Activated CD4-positive, alpha-beta T cell treated with anti-CD3 and anti-CD28 coated beads, Interleukin-2, amount 50 U/mL, for 16 hours (primary cell): ENCODE measurements around the gene CSNK2B.

Experiments used
- DNase-seq: peaks from one replicate; pipeline ENCODE4 v3.0.0-alpha.2; 2020

The CSNK2B gene

DNA sequence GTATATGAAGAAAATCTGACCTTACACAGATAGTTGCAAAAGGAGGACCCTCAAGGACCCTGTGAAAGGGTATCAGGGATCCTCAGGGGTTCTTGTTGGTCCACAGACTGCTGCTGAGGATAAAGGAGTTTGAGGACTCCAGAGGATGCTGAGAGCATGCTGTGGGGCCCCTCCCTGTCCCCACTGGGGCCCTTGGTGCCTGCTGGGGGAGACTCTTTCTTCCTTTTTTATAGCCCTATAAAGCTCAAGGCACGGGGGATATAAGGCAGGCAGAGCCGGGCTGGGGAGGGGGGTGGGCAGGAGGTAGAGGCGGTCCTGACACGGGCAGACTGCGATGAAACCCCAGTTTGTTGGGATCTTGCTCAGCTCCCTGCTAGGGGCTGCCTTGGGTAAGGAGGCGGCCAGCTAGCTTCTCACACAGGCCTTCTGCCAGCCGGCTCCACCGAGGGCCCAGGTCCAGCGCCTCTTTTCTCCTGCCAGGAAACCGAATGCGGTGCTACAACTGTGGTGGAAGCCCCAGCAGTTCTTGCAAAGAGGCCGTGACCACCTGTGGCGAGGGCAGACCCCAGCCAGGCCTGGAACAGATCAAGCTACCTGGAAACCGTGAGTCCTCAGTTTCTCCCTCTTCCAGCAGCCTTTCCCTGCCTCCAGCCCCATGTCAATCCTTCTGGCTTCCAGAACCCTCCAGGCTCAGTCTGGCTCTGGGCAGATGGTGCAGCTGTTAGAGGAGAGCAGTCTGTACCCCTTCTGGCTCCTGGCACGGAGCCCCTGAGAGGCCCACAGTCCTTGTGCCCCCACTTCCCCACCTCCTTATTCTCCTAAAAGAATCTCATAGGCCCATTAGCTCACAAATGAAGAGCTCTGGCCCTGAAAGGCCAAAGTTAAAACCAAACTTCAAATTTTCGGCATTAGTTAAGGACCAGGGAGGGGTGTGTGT is 49.4 kb downstream of the CSNK2B start, which contains the start of gene LY6G6D:
Gene LY6G6D (plus strand): TSS at position 327 of the 937 bp plus-strand sequence. CDS start 8 bp downstream, at position 335.
- DNase-seq, result no peak

DNA sequence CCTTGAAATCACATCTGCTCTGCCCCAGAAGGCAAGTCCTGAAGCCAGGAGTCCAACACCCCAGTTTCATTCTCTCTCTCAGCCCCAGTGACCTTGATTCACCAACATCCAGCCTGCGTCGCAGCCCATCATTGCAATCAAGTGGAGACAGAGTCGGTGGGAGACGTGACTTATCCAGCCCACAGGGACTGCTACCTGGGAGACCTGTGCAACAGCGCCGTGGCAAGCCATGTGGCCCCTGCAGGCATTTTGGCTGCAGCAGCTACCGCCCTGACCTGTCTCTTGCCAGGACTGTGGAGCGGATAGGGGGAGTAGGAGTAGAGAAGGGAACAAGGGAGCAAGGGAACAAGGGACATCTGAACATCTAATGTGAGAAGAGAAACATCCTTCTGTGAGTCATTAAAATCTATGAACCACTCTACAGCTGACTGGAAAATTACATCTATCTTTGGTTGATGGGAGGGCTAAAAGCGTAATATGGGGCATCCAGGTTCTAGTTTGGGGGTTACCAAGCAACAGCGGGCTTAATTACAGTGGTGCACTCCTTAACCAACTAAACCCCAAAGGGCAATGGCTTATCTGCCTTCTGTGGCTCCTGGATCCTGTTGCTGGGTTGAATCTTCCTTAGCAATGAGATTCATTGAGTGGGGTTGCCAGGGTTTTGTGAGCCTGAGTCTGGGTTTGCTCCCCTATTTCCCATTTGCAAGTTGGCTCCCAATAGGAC is 51.8 kb downstream of the CSNK2B start:
- no peak for DNase-seq

DNA sequence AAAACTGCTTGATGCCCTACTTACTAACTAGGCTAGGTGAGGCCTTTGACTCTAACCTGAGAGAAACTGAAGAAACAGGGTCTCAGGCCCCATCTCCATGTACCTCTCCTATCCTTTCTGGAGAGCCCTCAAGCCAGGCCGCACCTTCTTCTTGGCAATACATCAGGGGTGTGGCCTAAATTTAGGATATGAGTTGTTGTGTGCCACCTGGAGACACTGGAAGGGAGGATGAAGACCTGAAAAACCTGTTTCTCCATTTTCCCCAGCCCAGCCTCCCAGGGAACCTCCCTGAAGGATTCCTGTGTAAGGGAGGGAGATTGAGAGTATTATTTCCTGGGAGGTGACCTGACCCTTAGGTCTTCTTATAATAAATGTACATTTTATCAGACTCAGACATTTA is 52.4 kb downstream of the CSNK2B start:
- DNase-seq, result no peak

DNA sequence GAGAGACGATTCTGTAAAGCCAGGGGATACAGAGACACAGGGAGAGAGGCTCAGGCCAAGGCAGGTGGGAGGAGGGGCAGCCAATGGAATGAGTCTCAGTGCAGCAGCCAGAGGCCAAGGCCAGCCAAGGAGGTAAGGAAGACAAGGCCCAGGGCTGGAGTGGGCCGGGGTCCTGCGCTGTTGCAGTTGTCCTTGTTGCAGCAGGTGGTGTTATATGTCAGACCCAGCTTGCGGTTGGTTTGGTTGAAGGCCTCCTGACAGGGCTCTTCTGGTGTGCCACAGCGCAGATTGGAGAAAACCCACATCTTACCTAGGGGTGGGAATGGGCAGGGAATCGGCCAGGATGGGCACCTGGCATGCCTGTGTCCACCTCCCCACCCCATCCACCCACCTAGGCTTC is 53.1 kb downstream of the CSNK2B start:
- DNase-seq, result no peak
